Activated CD8-positive, alpha-beta memory T cell treated with anti-CD3 and anti-CD28 coated beads, Interleukin-2, amount 50 U/mL, for 1 hour (primary cell): Measurements from ENCODE around the gene WBP2.

Experiments
- DNase-seq: peaks from one replicate; pipeline ENCODE4 v3.0.0-alpha.2; 2020; ENCODE audit errors: extremely low read depth

The WBP2 gene

DNA sequence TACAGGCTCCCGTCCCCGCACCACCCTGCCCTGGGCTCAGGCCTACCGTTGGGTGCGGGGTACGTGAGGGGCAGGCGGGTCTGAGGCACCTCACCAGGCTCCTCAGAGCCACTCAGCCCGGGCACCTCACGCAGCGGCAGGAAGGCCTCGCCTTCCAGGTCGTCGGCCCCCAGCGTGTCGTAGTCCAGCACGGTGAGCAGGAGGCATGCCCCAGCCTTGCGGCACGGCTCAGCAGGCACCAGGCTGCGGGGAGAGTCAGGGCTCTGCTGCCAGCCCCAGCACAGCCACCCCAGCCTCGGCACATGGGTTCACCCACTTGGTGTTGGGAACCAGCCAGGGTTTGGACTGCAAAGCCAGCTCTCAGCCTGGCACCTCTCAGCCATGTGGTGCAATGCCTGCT is 26.4 kb downstream of the WBP2 start:
- no peak for DNase-seq

DNA sequence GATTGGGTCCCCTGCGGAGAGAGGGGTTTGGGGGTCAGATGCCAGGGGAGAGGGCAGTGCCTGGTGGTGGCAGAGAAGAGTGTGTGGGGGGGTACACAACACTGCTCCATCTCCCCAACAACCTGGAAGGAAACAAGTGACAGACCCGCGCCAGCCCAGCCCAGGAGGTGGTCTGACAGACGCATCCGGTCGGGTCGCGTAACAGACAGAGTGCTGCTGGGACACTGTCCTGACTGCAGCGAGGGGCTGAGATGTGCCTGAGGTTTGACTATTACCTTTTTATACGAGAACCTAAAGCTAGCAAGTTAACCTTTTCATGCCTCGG is 27.1 kb downstream of the WBP2 start:
- DNase-seq = no peak

DNA sequence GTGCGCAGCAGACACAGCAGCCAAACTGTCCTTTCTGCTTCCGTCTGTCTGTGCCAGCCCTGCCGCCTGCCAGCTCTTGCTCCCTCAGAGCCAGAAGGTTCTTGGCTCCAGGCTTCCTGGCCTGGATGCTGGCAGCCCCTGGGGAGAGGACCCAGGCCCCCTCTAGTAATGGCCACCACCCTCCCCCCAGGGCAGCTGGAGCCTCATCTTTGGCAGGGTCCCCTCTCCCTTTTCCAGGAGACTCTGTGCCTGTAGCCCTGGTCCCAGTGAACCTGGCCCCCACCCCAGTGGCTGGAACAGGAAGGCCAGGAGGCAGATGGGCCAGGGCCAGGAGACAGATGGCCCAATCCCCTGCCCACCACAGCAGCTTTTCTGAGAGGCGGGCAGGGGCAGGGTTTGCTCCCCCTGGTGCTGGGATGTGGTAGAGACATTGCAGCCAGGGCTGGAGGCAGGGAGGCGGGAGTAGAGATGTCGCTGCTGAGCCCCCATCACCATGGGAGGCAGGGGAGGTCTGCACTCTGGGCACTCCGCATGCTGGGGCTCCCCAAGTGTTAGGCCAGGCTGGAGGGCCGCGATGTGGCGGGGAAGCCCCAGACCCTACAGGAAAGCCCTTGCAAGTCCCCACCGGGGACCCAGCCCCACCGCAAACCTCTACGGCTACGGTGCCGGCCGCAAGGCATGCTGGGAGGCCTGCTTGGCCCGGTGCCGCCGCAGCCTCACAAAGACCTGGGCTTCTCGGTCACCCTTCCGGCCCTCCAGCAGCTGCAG is 27.6 kb downstream of the WBP2 start:
- DNase-seq = peak; percentile 26

DNA sequence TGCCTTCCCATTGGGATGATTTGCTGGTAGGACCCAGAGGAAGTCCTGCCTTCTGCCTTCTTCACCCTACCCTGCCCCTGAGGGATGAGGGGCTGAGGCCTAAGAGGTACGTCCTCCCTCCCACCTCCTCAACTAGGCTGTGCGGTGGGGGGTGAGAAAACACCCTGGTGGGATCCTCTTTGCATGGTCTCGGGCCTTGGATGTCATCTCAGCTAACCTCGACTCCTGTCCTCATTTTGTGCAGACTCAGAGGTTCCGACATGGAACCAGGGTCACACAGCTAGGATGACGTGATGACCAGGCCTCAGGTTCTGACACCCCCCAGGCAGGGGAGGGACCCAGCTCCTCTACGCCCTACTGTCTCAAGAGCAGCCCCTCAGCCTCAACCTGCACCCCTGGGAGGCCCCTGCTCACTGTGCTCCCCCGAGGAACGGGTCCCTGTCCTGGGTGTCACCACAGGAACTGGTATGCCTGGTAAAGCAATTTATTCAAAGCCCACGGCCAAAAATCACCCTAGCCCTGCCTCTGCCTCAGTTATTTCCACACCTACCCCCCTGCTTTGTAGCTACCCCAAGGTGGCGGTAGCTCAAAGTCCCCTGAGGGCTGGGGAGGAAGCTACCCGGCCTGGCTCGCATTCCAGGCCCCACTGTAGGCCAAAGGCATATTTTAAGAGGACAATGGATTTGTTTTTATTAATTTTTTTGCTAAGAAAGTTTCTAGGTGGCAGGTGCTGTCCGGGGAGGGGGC is 28.4 kb downstream of the WBP2 start:
- DNase-seq = no peak

DNA sequence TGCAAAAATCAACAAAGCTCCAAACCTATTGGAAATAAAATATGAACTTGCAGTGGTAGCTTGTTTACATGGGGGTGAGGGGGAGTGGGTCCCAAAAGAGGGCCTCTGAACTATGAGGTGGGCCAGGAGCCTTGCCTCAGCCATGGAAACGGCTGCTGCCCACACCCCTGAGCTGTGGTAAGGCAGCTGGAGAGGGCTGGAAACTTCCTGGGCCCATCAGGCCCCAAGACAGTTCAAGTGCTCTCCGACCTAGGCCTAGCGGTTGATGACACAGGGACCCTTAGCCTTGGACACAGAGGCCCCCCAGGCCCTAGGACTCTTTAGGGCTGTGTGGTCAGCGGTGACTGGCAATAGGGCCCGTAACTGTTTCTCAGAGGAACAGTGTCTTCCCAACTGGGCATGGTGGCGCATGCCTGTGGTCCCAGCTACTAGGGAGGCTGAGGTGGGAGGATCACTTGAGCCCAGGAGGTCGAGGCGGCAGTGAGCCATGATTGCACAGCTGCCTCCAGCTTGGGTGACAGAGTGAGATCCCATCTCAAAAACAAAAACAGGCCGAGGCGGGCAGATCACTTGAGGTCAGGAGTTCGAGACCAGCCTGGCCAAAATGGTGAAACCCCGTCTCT is 29.3 kb downstream of the WBP2 start:
- no peak for DNase-seq

DNA sequence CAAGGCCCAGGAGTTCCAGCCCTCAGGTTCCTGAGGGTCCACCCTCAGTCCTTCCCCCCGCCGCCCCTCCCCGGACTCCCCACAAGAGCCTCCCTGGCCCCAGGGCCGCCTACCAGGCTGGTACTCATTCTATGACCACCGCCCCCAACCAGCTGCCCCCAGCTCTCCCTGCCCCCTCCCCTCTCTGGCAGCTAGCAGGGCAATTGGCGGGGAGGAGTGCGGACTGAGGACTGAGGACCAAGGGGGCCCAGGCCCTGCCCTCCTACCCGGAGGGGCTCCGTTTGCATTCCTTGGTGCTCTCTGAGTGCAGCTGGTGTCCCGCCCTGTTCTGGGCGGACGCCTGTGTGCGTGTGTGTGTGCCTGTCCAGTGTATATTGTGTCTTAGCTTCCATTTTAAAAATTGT is 30.0 kb downstream of the WBP2 start:
- no peak for DNase-seq

DNA sequence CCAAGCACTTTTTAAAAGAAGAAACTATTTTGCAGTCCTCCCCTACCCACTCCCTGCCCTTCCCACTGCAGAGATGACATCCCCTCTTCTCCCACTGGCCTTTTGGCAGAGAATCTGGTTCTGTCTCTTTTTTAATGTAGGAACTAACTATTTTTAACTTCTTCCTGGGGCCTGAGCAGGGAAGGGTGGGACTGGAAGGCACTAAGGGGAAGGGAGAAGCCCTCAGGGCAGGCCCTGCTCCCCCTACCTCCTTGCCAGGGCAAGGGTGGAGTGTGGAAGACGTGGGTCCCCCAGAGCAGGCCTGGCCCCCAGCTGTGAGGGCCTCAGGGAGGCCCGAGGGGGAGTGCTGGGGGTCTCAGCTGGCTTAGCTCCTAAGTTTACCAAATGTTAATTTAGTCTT is 30.5 kb downstream of the WBP2 start:
- DNase-seq = no peak

DNA sequence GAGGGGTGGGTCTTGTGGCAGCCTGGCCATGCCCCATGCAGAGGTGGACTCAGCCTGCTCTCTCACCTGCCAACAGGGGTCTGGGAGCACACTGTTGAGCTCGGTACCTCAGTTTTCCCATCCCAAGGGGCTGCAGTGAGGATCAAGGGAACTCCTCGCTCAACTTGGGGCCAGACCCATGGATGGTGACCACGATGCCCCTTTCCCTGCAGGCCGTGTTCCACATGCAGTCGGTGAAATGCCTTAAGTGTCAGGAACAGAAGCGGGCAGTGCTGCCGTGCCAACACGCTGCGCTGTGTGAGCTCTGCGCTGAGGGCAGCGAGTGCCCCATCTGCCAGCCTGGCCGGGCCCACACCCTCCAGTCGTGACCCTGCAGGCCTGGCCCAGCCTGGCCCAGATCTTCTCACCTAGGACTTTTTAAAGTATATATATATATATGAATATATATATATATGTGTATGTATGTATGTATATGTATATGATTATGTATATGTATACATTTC is 31.0 kb downstream of the WBP2 start:
- DNase-seq = no peak

DNA sequence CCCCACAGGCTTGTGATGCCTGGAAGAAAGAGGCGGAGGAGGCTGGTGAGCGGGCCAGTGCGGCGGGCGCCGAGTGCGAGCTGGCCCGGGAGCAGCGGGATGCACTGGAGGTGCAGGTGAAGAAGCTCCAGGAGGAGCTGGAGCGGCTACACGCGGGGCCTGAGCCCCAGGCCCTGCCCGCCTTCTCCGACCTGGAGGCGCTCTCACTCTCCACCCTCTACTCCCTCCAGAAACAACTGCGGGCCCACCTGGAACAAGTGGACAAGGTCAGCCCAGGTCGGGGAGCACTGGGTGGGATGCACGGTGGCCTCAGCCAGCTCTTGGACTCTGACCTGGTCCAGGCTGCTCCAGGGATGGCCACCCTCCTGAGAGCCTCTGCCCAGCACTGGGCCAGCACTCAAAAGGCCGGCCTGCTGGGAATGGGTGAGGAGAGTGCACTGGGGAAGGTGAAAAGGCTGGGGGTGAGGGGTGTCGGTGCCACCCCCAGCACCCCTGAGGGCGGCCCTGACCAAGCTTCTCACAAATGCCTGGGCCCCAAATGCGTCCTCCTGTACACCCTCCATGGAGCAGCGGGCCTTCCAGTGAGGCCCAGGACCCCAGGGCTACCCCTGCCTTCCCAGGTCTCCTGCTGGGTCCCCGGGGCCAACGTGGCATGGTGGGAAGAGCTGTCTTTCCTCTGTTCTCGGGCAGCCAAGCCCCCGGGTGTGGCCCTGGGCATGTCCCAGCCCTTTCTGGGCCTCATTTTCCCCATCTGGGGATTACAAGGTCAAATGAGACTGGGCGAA is 31.7 kb downstream of the WBP2 start:
- no peak for DNase-seq

DNA sequence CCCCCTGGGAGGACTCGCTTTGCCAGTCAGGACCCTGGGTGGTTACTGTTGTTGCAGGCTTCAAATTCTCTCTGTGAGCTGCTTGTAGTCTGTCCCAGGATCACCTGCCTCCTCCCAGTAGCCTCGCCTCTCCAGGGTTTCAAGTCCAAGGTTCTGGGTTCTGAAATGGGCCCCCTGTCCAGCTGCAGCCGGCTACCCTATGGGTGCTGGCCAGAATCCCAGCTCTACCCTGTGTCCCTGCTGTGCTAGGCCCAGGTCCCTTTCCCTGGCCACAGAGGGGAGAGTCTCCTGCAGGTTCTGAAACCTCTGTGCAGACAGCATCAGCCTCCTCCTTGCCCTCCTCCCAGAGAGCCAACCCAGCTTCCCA is 32.4 kb downstream of the WBP2 start:
- DNase-seq = no peak

DNA sequence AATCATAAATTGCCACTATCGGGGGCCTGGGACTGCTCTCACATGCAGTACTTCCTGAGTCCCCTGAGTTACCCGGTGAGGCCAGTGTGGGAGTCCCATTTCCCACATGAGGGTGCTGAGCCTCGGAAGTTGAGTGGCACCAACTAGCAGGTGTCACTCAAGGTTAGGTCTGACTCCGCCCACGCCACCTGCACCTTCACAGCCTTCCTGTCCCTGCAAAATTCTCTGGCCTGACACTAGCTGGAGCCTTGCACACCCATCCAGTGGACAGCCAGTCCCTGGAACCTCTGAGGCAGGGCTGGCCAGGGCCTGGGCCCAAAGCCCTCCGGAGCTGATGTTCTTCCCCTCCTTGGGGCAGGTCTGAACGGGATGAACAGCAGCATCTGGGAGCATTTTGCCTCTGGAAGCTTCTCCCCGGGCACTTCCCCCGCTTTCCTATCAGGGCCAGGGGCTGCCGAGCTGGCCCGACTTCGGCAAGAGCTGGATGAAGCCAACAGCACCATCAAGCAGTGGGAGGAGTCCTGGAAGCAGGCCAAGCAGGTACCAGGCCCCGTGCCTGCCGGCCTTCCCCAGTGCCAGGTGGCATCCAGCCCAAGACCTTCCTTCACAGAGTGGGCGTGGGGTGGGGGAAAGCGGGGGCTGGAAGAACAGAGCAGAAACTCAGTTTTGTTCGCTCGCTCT is 32.9 kb downstream of the WBP2 start:
- DNase-seq = no peak

DNA sequence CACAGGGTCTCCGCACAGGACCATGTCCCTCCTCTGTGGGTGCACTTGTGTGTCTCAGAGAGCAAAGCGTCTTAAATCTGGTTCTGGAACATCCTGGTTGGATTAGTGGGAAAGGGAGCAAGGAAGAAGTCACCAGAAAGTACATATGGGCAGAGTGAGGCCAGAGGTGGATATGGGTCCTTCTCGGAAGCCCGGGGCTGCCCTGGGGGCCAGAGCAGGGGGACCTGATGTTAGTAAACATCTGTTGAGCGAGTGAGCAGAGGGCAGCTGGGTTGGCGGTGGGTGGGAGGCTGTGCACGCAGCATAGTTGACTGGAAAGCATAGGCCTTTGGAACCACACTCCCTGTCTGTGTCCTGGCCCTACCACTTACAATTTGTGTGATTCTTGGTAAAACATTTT is 33.6 kb downstream of the WBP2 start:
- DNase-seq = no peak

DNA sequence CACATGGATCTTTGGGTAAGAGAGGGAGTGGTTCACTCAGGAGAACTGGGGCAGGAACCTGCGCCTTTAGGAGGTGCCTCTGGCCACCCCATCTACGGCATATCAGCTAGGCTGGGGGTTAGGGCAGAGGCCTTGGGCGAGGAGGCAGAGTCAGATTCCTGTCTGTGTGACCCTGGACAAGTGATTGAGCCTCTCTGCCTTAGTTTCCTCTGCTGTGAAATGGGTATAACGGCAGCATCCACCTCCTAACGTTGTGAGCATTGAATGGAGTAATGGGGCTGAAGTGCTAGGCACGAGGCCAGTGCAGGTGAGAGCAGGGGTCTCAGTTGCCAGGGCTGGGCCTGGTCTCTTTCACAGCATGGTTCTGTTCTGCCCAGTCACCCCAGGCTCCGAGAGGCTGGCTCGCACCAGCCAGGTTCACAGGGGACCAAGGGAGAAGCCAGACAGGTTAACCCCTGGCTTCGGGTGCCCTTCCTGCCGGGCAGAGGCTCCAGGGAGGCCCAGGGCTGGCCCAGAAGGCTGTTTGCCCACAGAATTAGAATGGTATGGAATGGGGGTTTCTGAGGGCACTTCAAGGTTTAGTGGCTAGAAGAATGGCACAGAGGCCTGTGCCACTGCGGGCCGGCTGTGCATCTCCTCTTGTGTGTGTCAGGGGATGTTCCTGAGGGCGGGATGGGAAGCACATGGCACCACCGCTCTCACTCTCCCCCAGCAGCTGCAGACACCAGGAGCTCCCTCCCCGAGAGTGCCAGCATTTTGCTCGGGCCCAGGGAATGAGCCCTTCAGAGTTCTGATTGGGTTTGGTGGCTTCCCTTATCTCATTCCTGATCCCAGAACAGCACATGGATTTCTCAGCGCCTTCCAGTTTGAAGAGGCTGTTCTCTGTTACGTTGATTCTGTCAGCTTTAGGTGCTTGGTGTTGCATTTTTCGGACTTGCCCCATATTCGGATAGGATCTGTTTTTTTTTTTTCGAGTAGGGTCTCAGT is 34.7 kb downstream of the WBP2 start:
- DNase-seq = no peak

DNA sequence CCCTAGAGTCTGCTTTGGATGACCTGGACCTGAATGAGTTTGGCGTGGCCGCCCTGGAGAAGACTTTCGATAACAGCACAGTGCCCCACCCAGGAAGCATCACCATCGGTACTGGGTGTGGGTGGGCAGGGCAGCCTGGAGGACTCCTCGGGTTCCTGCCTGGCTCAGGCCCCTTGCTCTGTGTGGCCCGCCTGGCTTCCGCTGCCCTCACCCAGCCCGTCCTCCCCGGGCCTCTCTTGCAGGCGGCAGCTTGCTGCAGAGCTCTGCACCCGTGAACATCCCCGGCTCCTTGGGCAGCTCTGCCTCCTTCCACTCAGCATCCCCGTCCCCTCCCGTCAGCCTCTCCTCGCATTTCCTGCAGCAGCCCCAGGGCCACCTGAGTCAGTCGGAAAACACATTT is 35.5 kb downstream of the WBP2 start:
- DNase-seq = no peak

DNA sequence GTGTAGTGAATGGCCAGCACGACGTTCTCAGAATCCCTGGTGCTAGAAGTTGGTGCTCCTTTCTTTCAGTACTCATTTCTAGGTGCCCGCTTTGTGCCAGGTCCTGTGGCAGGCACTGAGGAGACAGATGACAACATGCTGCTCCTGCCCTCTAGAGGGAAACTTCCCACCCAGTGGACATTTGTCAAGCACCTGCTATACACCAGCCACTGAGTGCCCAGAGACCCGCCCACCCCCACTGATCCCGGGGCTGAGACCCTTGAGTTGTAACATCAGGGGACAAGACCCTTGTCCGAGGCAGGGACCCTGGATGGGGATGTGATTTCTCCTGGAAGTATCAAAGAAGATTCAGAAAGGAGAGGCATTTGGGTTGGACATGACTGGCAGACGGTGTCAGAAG is 36.0 kb downstream of the WBP2 start:
- DNase-seq = no peak

DNA sequence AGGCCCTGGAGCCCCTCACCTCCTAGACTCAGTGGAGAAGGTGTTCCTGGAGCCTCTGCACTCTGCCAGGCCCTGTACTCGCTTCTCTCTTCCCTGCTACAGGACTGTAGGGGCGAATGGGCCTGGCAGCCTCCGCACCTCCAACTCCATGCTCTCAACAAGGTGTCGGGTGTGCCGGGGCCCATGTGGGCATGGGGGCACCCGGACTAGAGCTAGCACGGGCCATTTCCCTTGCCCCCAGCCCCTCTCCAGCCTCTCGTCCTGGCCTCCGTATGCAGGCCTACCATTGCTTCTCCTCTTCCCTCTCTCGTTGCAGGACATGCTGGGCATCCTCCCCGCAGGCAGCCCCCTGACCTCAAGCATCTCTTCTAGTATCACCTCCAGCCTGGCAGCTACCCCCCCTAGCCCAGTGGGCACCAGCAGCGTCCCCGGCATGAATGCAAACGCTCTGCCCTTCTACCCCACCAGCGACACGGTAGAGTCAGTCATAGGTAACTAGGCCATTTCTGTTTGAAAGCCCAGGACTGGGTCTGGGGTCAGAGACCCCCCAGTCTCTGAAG is 36.7 kb downstream of the WBP2 start:
- DNase-seq = no peak

DNA sequence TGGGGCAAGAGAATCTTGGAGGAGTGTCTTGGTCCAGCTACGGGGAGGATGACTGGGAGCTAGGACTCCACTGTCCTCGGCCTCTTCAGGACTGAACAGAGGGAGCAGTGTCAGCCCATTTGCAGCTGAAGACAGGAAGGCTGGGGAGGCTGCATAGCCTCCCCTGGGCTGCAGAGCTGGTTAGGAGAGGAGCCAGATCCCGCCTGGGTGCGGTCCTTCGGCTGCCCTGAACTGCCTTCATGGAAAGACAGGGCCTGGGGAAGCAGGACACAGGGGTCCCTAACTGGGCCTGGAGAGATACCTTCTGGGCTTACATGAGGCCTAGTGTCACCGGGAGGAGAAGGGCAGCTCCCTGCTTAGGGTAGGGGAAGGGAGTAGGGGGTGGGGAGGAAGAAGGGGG is 37.6 kb downstream of the WBP2 start:
- no peak for DNase-seq

DNA sequence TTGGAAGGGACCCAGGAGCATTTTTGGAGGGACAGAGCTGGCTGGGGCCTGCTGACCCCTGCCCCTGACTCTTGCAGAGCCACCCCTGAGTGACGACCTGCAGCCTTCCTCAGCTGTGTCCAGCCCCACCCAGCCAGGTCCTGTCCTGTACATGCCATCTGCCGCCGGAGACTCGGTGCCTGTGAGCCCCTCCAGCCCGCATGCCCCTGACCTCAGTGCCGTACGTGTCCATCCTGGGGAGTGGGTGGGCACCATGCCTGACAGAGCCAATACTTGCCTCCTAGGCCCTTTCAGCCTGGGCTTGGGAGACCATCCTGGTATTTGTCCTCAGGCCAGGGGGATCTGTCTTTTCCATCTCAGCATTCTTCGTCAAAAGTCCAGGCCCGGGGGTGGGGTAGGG is 38.4 kb downstream of the WBP2 start:
- no peak for DNase-seq

DNA sequence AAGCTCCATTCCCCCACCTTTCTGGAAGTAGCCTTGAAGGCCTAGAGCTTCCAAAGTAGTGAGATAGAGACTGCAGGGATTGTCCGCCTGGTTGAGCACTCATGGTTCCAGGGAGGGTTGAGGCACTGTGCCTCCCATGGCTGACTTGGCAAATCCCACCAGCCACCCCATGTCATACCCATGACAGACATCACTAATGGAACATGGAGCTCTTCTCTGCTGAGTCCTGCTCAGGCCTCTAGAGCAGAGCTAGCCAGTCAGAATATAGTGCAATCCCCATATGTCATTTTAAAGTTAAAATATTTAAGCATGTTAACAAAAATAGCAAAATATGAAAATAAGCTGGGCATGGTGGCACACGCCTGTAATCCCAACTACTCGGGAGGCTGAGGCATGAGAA is 39.7 kb downstream of the WBP2 start:
- DNase-seq = no peak

DNA sequence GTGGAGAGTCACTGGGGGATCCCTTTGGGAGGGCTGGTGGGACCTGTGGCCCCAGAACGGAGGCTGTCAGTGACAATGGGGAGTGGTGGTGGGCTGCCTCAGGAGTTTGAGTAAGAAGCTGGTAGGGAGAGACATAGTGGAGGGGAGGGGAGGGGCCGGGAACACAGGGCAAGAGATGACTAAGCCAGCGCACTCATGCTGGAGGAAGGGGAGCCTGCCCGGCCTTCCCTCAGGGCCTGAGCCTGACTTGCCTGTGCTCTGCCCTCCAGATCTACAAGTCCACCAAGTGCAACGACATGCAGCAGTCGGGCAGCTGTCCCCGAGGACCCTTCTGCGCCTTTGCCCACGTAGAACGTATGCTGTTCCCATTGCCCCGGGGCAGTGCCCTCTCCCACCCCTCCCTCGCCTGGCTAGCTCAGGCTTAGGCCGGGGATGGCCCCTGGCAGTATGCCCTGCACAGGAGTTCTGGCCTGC is 40.2 kb downstream of the WBP2 start:
- no peak for DNase-seq
